Kidney (tissue), 14 donors: ENCODE data around the gene N4BP3. TPM values are rescaled to one million over a fixed set of nuclear protein-coding genes. Genes with fewer than 3 reads are reported as not detected.
"Not testable (repeated sequence)": the region's sequence is repeated elsewhere in the genome, so short reads cannot be mapped to it uniquely, and the experiment has no call there.

Source experiments
- DNase-seq, 5 donors: peaks; one replicate each; pipeline ENCODE4 v3.0.0-alpha.2; 2013 to 2020
- FAIRE-seq: peaks from 2 replicates; lab custom pipeline; 2012; peaks lifted over from hg19 to GRCh38; lab: Jason Lieb, UNC
- H3K27ac ChIP-seq, 2 donors: one replicate each; pipeline ENCODE4 v1.7.0; 2013; ENCODE audit warnings: low read depth in 2 of 2, low read length in 2 of 2, inconsistent platforms in 1 of 2
- H3K27me3 ChIP-seq: one replicate; pipeline ENCODE4 v1.7.1; 2013; ENCODE audit warnings: low read length, inconsistent platforms; ENCODE audit not compliant: control insufficient read depth, insufficient read depth
- H3K36me3 ChIP-seq, 3 donors: one replicate each; pipeline versions ENCODE4 v1.7.0 to v1.7.1; 2013; ENCODE audit warnings: low read length in 3 of 3, control low read depth in 1 of 3, inconsistent platforms in 1 of 3; ENCODE audit not compliant: insufficient read depth in 3 of 3, control insufficient read depth in 2 of 3
- H3K4me1 ChIP-seq, 3 donors: one replicate each; pipeline versions ENCODE4 v1.7.0 to v1.7.1; 2013; ENCODE audit warnings: low read length in 3 of 3, inconsistent platforms in 1 of 3, low read depth in 1 of 3; ENCODE audit not compliant: control insufficient read depth in 2 of 3, insufficient read depth in 2 of 3
- H3K4me3 ChIP-seq, 3 donors: one replicate each; pipeline versions ENCODE4 v1.7.0 to v1.8.1; 2013; ENCODE audit warnings: low read length in 3 of 3, control low read depth in 1 of 3, inconsistent platforms in 1 of 3
- H3K9ac ChIP-seq, 3 donors: one replicate each; pipeline versions ENCODE4 v1.7.0 to v1.7.1; 2013; ENCODE audit warnings: low read length in 3 of 3, control low read depth in 1 of 3, inconsistent platforms in 1 of 3
- H3K9me3 ChIP-seq, 3 donors: one replicate each; pipeline versions ENCODE4 v1.7.0 to v1.7.1; 2013; ENCODE audit warnings: low read length in 3 of 3, control low read depth in 1 of 3, inconsistent platforms in 1 of 3; ENCODE audit not compliant: control insufficient read depth in 2 of 3, insufficient read depth in 1 of 3
- CTCF ChIP-seq: IDR thresholded peaks from 3 replicates; pipeline ENCODE4 v1.5.1; 2012; ENCODE audit warnings: mild to moderate bottlenecking, moderate library complexity, borderline replicate concordance; ENCODE audit not compliant: insufficient read depth; ENCODE audit errors: extremely low read depth
- intact Hi-C: fragments of 100-400 bp; cut with DNase I; formaldehyde crosslinking; loops from one replicate; pipeline ENCODE4 v1.11.1; 2022
- polyA plus RNA-seq: library from polyadenylated mRNA; stranded (reverse); fragments of 350-450 nt; fragmentation: Illumina TruSeq; extraction: RNeasy Lipid Tissue Mini Kit (QIAGEN cat#74804); gene quantifications from one replicate; pipeline ENCODE4 v1.2.3, GENCODE V29; 2014; ENCODE audit warnings: low read depth, low replicate concordance; ENCODE audit not compliant: insufficient read depth
- total RNA-seq: library from RNA; stranded (reverse); fragmentation: NEBNext Ultra II Directional; extraction: Animal tissue kit (Norgen Biotek cat#: 25700); gene quantifications from one replicate; pipeline ENCODE4 v1.2.1, GENCODE V29; 2021
- donor health status: control.
- donor health status: control.
- donor health status: control.
- donor health status: control.
- donor health status: control.
- donor health status: DM: yes; HTN: yes; CAD: no.
- donor health status: Normal renal cell carcinoma (clear cell type).

Gene N4BP3
- total and polyA plus RNA-seq, 2 donors from 2014 or later = 2.4 to 5.6 TPM

- H3K9me3 ChIP-seq = no peaks in the 10 kb centered on the region
- H3K4me3 ChIP-seq = no peak overlapping the region
- DNase-seq (no peak), FAIRE-seq (no peak)
- no peak overlapping the region for H3K27ac ChIP-seq
- H3K27me3 ChIP-seq = no peaks in the 10 kb centered on the region
- intact Hi-C loops = no loop called here
- no peaks in the 10 kb centered on the region for H3K36me3 ChIP-seq
- no peak for TF ChIP-seq CTCF
- H3K4me1 ChIP-seq = peaks cover 0 to 2% (median 0%) of the 10 kb centered on the region in 3 donors
- no peak overlapping the region for H3K9ac ChIP-seq
These were observed 38.9 kb upstream of the N4BP3 start for GRCh38 chr5:178074266-178074952.

- H3K4me3 ChIP-seq, H3K27ac ChIP-seq, H3K36me3 ChIP-seq, H3K9ac ChIP-seq, DNase-seq, H3K9me3 ChIP-seq, FAIRE-seq, H3K27me3 ChIP-seq, H3K4me1 ChIP-seq: not testable (repeated sequence)
- intact Hi-C loops = loop anchor here (5.0 kb wide), 2 partner anchors 70 to 85 kb away; no protein-coding TSS in a partner anchor
These were observed 36.4 kb upstream of the N4BP3 start for GRCh38 chr5:178076965-178077364.

GRCh38 chr5:178077751-178078150 is 35.6 kb upstream of the N4BP3 start:
- DNase-seq (no peak), FAIRE-seq (no peak)
- no peak for TF ChIP-seq CTCF
- Histone ChIP-seq H3K4me3 (no peak overlapping the region), H3K9me3 (no peaks in the 10 kb centered on the region), H3K36me3 (no peaks in the 10 kb centered on the region), H3K9ac (no peak overlapping the region), H3K27me3 (no peaks in the 10 kb centered on the region), H3K27ac (no peak overlapping the region), H3K4me1 (peaks cover 0 to 2% (median 0%) of the 10 kb centered on the region in 3 donors)
- intact Hi-C loops = loop anchor here (5.0 kb wide), 2 partner anchors 70 to 85 kb away; no protein-coding TSS in a partner anchor

GRCh38 chr5:178078197-178079010 is 34.9 kb upstream of the N4BP3 start:
- H3K36me3 ChIP-seq = no peaks in the 10 kb centered on the region
- H3K4me3 ChIP-seq = no peak overlapping the region
- intact Hi-C loops = loop anchor here (5.0 kb wide), 2 partner anchors 69 to 84 kb away; no protein-coding TSS in a partner anchor
- no peak for TF ChIP-seq CTCF
- FAIRE-seq (no peak), DNase-seq (no peak)
- H3K4me1 ChIP-seq = peaks cover 0 to 2% (median 0%) of the 10 kb centered on the region in 3 donors
- H3K9ac ChIP-seq = no peak overlapping the region
- H3K9me3 ChIP-seq = no peaks in the 10 kb centered on the region
- no peaks in the 10 kb centered on the region for H3K27me3 ChIP-seq
- no peak overlapping the region for H3K27ac ChIP-seq
